Measurements from ENCODE around the gene TLE2.
A peak's percentile ranks its signal among the peaks of the same experiment; 100 is the strongest.
"Not testable (repeated sequence)": the region's sequence is repeated elsewhere in the genome, so short reads cannot be mapped to it uniquely, and the experiment has no call there.

TLE2 gene

GRCh38 chr19:2967972-2968371 is 61.1 kb downstream of the TLE2 start:
- Mint-ChIP-seq H3K36me3 (no peaks in the 10 kb centered on the region), H3K9me3 (no peaks in the 10 kb centered on the region), H3K27me3 (peaks cover 5% of the 10 kb centered on the region), H3K4me1 (peaks cover 16% of the 10 kb centered on the region), H3K27ac (no peak overlapping the region), H3K4me3 (no peak overlapping the region)
- ATAC-seq (ENCODE audit: low read depth) (no peak), DNase-seq (ENCODE audit: low spot score in 2 of 2) (no peak)

GRCh38 chr19:2964874-2965273 is 64.2 kb downstream of the TLE2 start:
- Mint-ChIP-seq H3K36me3 (no peaks in the 10 kb centered on the region), H3K27me3 (peaks cover 2% of the 10 kb centered on the region), H3K4me3 (no peak overlapping the region), H3K4me1 (peaks cover 18% of the 10 kb centered on the region), H3K27ac (no peak overlapping the region), H3K9me3 (no peaks in the 10 kb centered on the region)
- no peak for DNase-seq (ENCODE audit: low spot score in 2 of 2)
- no peak for ATAC-seq (ENCODE audit: low read depth)

GRCh38 chr19:2963631-2964030 is 65.4 kb downstream of the TLE2 start:
- not testable (repeated sequence) for ATAC-seq (ENCODE audit: low read depth); H3K36me3 Mint-ChIP-seq; H3K9me3 Mint-ChIP-seq; H3K27me3 Mint-ChIP-seq; H3K27ac Mint-ChIP-seq; DNase-seq (ENCODE audit: low spot score in 2 of 2); H3K4me3 Mint-ChIP-seq
- H3K4me1 Mint-ChIP-seq: peaks cover 12% of the 10 kb centered on the region

GRCh38 chr19:2963122-2963521 is 66.0 kb downstream of the TLE2 start:
- Mint-ChIP-seq H3K27me3 (peaks cover 3% of the 10 kb centered on the region), H3K9me3 (no peaks in the 10 kb centered on the region), H3K4me1 (peaks cover 9% of the 10 kb centered on the region), H3K27ac (no peak overlapping the region), H3K36me3 (no peaks in the 10 kb centered on the region), H3K4me3 (no peak overlapping the region)
- ATAC-seq (ENCODE audit: low read depth): no peak
- DNase-seq (ENCODE audit: low spot score in 2 of 2): no peak

- DNase-seq (ENCODE audit: low spot score in 2 of 2) (peak; percentile 67 to 68), ATAC-seq (ENCODE audit: low read depth) (peak; percentile 74)
- Mint-ChIP-seq H3K36me3 (no peaks in the 10 kb centered on the region), H3K27ac (no peak overlapping the region), H3K9me3 (no peaks in the 10 kb centered on the region), H3K27me3 (peaks cover 2% of the 10 kb centered on the region), H3K4me3 (no peak overlapping the region), H3K4me1 (peaks cover 6% of the 10 kb centered on the region)
Measured at GRCh38 chr19:2962018-2962670, 66.9 kb downstream of the TLE2 start.

- ATAC-seq (ENCODE audit: low read depth) (no peak), DNase-seq (ENCODE audit: low spot score in 2 of 2) (no peak)
- Mint-ChIP-seq H3K36me3 (no peaks in the 10 kb centered on the region), H3K27ac (no peak overlapping the region), H3K4me3 (no peak overlapping the region), H3K9me3 (no peaks in the 10 kb centered on the region), H3K27me3 (peaks cover 3% of the 10 kb centered on the region), H3K4me1 (peaks cover 2% of the 10 kb centered on the region)
Measured at GRCh38 chr19:2960120-2960519, 69.0 kb downstream of the TLE2 start.

- H3K9me3 Mint-ChIP-seq: no peaks in the 10 kb centered on the region
Measured at GRCh38 chr19:2957160-2957559, 71.9 kb downstream of the TLE2 start.

GRCh38 chr19:2952953-2953481 is 76.1 kb downstream of the TLE2 start:
- Mint-ChIP-seq H3K4me3 (no peak overlapping the region), H3K36me3 (no peaks in the 10 kb centered on the region), H3K27ac (no peak overlapping the region), H3K9me3 (no peaks in the 10 kb centered on the region), H3K27me3 (peaks cover 2% of the 10 kb centered on the region), H3K4me1 (peaks cover 7% of the 10 kb centered on the region)
- no peak for ATAC-seq (ENCODE audit: low read depth)
- no peak for DNase-seq (ENCODE audit: low spot score in 2 of 2)

More at GRCh38 chr19:2957160-2957559, 71.9 kb downstream of the TLE2 start:
- H3K36me3 Mint-ChIP-seq: no peaks in the 10 kb centered on the region
- peaks cover 3% of the 10 kb centered on the region for H3K27me3 Mint-ChIP-seq
- DNase-seq (ENCODE audit: low spot score in 2 of 2) (no peak), ATAC-seq (ENCODE audit: low read depth) (no peak)
- no peak overlapping the region for H3K27ac Mint-ChIP-seq
- H3K4me1 Mint-ChIP-seq: peaks cover 2% of the 10 kb centered on the region
- no peak overlapping the region for H3K4me3 Mint-ChIP-seq

- DNase-seq (ENCODE audit: low spot score in 2 of 2): peak; percentile 99 to 100
- ATAC-seq (ENCODE audit: low read depth): peak; percentile 91
- Mint-ChIP-seq H3K4me1 (peaks cover 7% of the 10 kb centered on the region), H3K9me3 (no peaks in the 10 kb centered on the region), H3K36me3 (no peaks in the 10 kb centered on the region), H3K4me3 (peak overlapping the region; percentile 97), H3K27ac (peak overlapping the region; percentile 98), H3K27me3 (peaks cover 2% of the 10 kb centered on the region)
Measured at GRCh38 chr19:2950286-2951124, 78.6 kb downstream of the TLE2 start.

GRCh38 chr19:2949939-2950285 is 79.2 kb downstream of the TLE2 start:
- DNase-seq (ENCODE audit: low spot score in 2 of 2) (no peak), ATAC-seq (ENCODE audit: low read depth) (peak; percentile 0)
- Mint-ChIP-seq H3K4me3 (peak overlapping the region; percentile 97), H3K27me3 (no peaks in the 10 kb centered on the region), H3K36me3 (no peaks in the 10 kb centered on the region), H3K27ac (peak overlapping the region; percentile 98), H3K4me1 (peaks cover 10% of the 10 kb centered on the region), H3K9me3 (no peaks in the 10 kb centered on the region)
